ENCODE data around the gene FYN.

FYN gene

GRCh38 chr6:111662072-111662793, 211.0 kb downstream of the FYN start:
- TF ChIP-seq MYC (IDR thresholded peaks at IDR 0.05; ENCODE audit: low read depth, low read length) (no peak), CTCF (IDR thresholded peaks at IDR 0.05; ENCODE audit: low read depth, low read length) (no peak)
- TF ChIP-seq, protein P1, sequence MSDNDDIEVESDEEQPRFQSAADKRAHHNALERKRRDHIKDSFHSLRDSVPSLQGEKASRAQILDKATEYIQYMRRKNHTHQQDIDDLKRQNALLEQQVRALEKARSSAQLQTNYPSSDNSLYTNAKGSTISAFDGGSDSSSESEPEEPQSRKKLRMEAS (IDR thresholded peaks at IDR 0.05; ENCODE audit: low read depth, low read length), result no peak
- no peak for DNase-seq (ENCODE audit: low read depth)
- H3K4me3 ChIP-seq (ENCODE audit: low read depth, low read length), result no peak overlapping the region

- TF ChIP-seq CTCF (IDR thresholded peaks at IDR 0.05; ENCODE audit: low read depth, low read length), result no peak
- TF ChIP-seq, protein P1 (IDR thresholded peaks at IDR 0.05; ENCODE audit: low read depth, low read length), result no peak
- no peak for TF ChIP-seq POLR2A (IDR thresholded peaks at IDR 0.05; ENCODE audit: extremely low read depth, insufficient read length)
- TF ChIP-seq MYC (IDR thresholded peaks at IDR 0.05; ENCODE audit: low read depth, low read length), result no peak
- DNase-seq (ENCODE audit: low read depth), result no peak
- H3K4me3 ChIP-seq (ENCODE audit: low read depth, low read length), result no peak overlapping the region
These were observed 211.7 kb downstream of the FYN start for GRCh38 chr6:111661541-111662061.

DNA sequence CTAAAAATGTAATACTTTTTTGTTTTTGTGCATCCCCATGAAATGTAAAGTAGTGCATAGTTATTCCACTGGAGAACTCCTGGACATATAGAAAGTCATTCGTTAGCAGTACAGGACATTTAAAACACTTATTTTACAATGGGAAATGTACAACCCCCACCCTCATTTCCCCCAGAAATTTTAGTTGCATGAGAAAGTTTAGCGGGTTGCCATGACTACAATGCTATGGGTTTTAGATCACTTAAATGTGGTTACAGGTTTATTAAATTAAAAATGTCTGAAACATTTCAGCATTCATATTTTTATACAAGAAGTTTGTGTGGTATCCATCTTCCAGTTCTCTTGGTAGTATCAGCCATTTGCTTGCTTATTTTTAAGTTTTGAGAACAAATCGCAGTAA, 212.7 kb downstream of the FYN start:
- H3K4me3 ChIP-seq (ENCODE audit: low read depth, low read length), result no peak overlapping the region
- DNase-seq (ENCODE audit: low read depth), result no peak
- TF ChIP-seq MYC (IDR thresholded peaks at IDR 0.05; ENCODE audit: low read depth, low read length), result no peak
- TF ChIP-seq, protein P1 (IDR thresholded peaks at IDR 0.05; ENCODE audit: low read depth, low read length), result no peak
- TF ChIP-seq CTCF (IDR thresholded peaks at IDR 0.05; ENCODE audit: low read depth, low read length), result no peak
- TF ChIP-seq POLR2A (IDR thresholded peaks at IDR 0.05; ENCODE audit: extremely low read depth, insufficient read length), result no peak

- no peak overlapping the region for H3K4me3 ChIP-seq (ENCODE audit: low read depth, low read length)
- no peak for DNase-seq (ENCODE audit: low read depth)
- no peak for TF ChIP-seq MYC (IDR thresholded peaks at IDR 0.05; ENCODE audit: low read depth, low read length)
- no peak for TF ChIP-seq POLR2A (IDR thresholded peaks at IDR 0.05; ENCODE audit: extremely low read depth, insufficient read length)
- no peak for TF ChIP-seq CTCF (IDR thresholded peaks at IDR 0.05; ENCODE audit: low read depth, low read length)
- TF ChIP-seq, protein P1 (IDR thresholded peaks at IDR 0.05; ENCODE audit: low read depth, low read length), result no peak
These were observed 214.6 kb downstream of the FYN start for GRCh38 chr6:111658462-111659154.

DNA sequence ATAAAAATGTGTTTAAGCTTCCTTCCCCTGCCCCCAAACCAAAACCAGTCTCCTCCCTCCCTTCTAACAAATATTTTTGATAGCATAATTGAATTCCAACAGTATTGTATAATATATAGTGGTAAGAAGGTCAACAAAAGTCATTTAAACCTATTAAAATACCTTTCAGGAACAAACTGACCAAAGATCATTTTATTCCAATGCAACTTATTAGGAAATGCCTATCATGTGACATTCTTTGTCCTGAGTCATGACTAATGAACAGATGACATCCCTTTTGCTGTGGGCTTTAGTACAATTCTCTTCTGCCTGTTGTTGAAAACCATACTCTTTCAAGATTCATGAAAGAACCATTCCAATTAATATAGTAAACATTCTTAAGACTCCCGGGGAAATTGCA, 216.1 kb downstream of the FYN start:
- TF ChIP-seq POLR2A (IDR thresholded peaks at IDR 0.05; ENCODE audit: extremely low read depth, insufficient read length), result no peak
- no peak for TF ChIP-seq CTCF (IDR thresholded peaks at IDR 0.05; ENCODE audit: low read depth, low read length)
- TF ChIP-seq, protein P1 (IDR thresholded peaks at IDR 0.05; ENCODE audit: low read depth, low read length), result no peak
- TF ChIP-seq MYC (IDR thresholded peaks at IDR 0.05; ENCODE audit: low read depth, low read length), result no peak
- H3K4me3 ChIP-seq (ENCODE audit: low read depth, low read length), result no peak overlapping the region
- no peak for DNase-seq (ENCODE audit: low read depth)
